H9 (cell line): ENCODE results near the gene SGO2. TPM values are rescaled to one million over a fixed set of nuclear protein-coding genes. Genes with fewer than 3 reads are reported as not detected.

Experiments used
- DNase-seq: peaks from one replicate; pipeline ENCODE4 v3.0.0-alpha.2; 2017
- H2AFZ ChIP-seq: one replicate; pipeline ENCODE4 v1.6.1; 2013; ENCODE audit warnings: mild to moderate bottlenecking, low read length, control low read depth, moderate library complexity
- H2AK5ac ChIP-seq: 2 replicates; pipeline ENCODE4 v1.6.1; 2013; ENCODE audit warnings: low read length, control low read depth, mixed read lengths; ENCODE audit not compliant: insufficient read length
- H2BK120ac ChIP-seq: one replicate; pipeline ENCODE4 v1.6.1; 2013; ENCODE audit warnings: low read depth, mild to moderate bottlenecking, low read length, control low read depth, inconsistent platforms; ENCODE audit not compliant: poor library complexity, severe bottlenecking
- H2BK12ac ChIP-seq: 2 replicates; pipeline ENCODE4 v1.6.1; 2013; ENCODE audit warnings: low read length, control low read depth, mixed read lengths, low read depth; ENCODE audit not compliant: insufficient read length
- H2BK15ac ChIP-seq: 2 replicates; pipeline ENCODE4 v1.6.1; 2013; ENCODE audit warnings: low read depth, low read length, control low read depth
- H2BK20ac ChIP-seq: one replicate; pipeline ENCODE4 v1.6.1; 2013; ENCODE audit warnings: low read depth, mild to moderate bottlenecking, low read length, control low read depth, inconsistent platforms; ENCODE audit not compliant: poor library complexity, severe bottlenecking
- H2BK5ac ChIP-seq: 2 replicates; pipeline ENCODE4 v1.6.1; 2013; ENCODE audit warnings: low read length, control low read depth, mixed read lengths; ENCODE audit not compliant: insufficient read length
- H3K14ac ChIP-seq: 2 replicates; pipeline ENCODE4 v1.6.1; 2013; ENCODE audit warnings: low read length, control low read depth; ENCODE audit not compliant: insufficient read depth
- H3K18ac ChIP-seq: 2 replicates; pipeline ENCODE4 v1.6.1; 2013; ENCODE audit warnings: low read depth, mild to moderate bottlenecking, mixed read lengths, low read length, control low read depth; ENCODE audit not compliant: insufficient read length
- H3K23ac ChIP-seq: 2 replicates; pipeline ENCODE4 v1.6.1; 2013; ENCODE audit warnings: low read length, control low read depth, mixed read lengths, low read depth; ENCODE audit not compliant: insufficient read length
- H3K23me2 ChIP-seq: 2 replicates; pipeline ENCODE4 v1.6.1; 2013; ENCODE audit warnings: low read depth, mild to moderate bottlenecking, mixed read lengths, low read length, control low read depth; ENCODE audit not compliant: insufficient read length, poor library complexity, severe bottlenecking
- H3K27ac ChIP-seq: 2 replicates; pipeline ENCODE4 v1.5.1; 2013; ENCODE audit warnings: low read length, control low read depth, mixed read lengths, low read depth; ENCODE audit not compliant: insufficient read length
- H3K27me3 ChIP-seq: 2 replicates; pipeline ENCODE4 v1.6.1; 2013; ENCODE audit warnings: low read length, control low read depth, inconsistent platforms; ENCODE audit not compliant: insufficient read depth
- H3K4ac ChIP-seq: 2 replicates; pipeline ENCODE4 v1.6.1; 2013; ENCODE audit warnings: low read depth, mild to moderate bottlenecking, control low read depth, inconsistent platforms, low read length, moderate library complexity
- H3K4me1 ChIP-seq: 2 replicates; pipeline ENCODE4 v1.6.1; 2013; ENCODE audit warnings: low read length, control low read depth, inconsistent platforms; ENCODE audit not compliant: insufficient read depth
- H3K4me2 ChIP-seq: 2 replicates; pipeline ENCODE4 v1.6.1; 2013; ENCODE audit warnings: low read length, control low read depth, mixed read lengths; ENCODE audit not compliant: insufficient read length, insufficient read depth
- H3K56ac ChIP-seq: 2 replicates; pipeline ENCODE4 v1.6.1; 2013; ENCODE audit warnings: low read depth, mild to moderate bottlenecking, mixed read lengths, low read length, control low read depth; ENCODE audit not compliant: insufficient read length
- H3K79me1 ChIP-seq: 2 replicates; pipeline ENCODE4 v1.6.1; 2013; ENCODE audit warnings: low read depth, mild to moderate bottlenecking, moderate library complexity, low read length, control low read depth, inconsistent platforms; ENCODE audit not compliant: insufficient read depth, poor library complexity, severe bottlenecking
- H3K79me2 ChIP-seq: 2 replicates; pipeline ENCODE4 v1.6.1; 2013; ENCODE audit warnings: low read length, control low read depth, inconsistent platforms; ENCODE audit not compliant: insufficient read depth
- H3K9ac ChIP-seq: 2 replicates; pipeline ENCODE4 v1.6.1; 2013; ENCODE audit warnings: low read length, control low read depth, mixed read lengths; ENCODE audit not compliant: insufficient read length; ENCODE audit errors: extremely low read depth
- H3K9me3 ChIP-seq: one replicate; pipeline ENCODE4 v1.6.1; 2013; ENCODE audit warnings: low read depth, low read length, inconsistent platforms; ENCODE audit not compliant: control insufficient read depth
- H3T11ph ChIP-seq: one replicate; pipeline ENCODE4 v1.6.1; 2013; ENCODE audit warnings: mild to moderate bottlenecking, low read length, control low read depth, inconsistent platforms
- H4K20me1 ChIP-seq: one replicate; pipeline ENCODE4 v1.6.1; 2013; ENCODE audit not compliant: control insufficient read depth, insufficient read length, insufficient read depth
- H4K5ac ChIP-seq: 2 replicates; pipeline ENCODE4 v1.6.1; 2013; ENCODE audit warnings: low read depth, mild to moderate bottlenecking, mixed read lengths, low read length, control low read depth; ENCODE audit not compliant: insufficient read length
- H4K8ac ChIP-seq: replicated peaks from 2 replicates; pipeline ENCODE4 v1.6.1; 2013; ENCODE audit warnings: low read length, control low read depth, mixed read lengths, low read depth; ENCODE audit not compliant: insufficient read length
- H4K91ac ChIP-seq: 2 replicates; pipeline ENCODE4 v1.6.1; 2013; ENCODE audit warnings: low read depth, mild to moderate bottlenecking, moderate library complexity, mixed read lengths, low read length, control low read depth; ENCODE audit not compliant: insufficient read length
- H3K27ac Mint-ChIP-seq, 3 experiments: 2 replicates in 2 of 3; 3 replicates in 1 of 3; pipeline ENCODE4 v1.8.0; 2020 to 2021; ENCODE audit warnings: mixed read lengths in 3 of 3, mild to moderate bottlenecking in 1 of 3, moderate library complexity in 1 of 3
- H3K27me3 Mint-ChIP-seq: 2 replicates; pipeline ENCODE4 v1.8.0; 2021; ENCODE audit warnings: low read depth, mild to moderate bottlenecking, moderate library complexity, mixed read lengths
- H3K36me3 Mint-ChIP-seq, 3 experiments: 2 replicates in 2 of 3; 3 replicates in 1 of 3; pipeline ENCODE4 v1.8.0; 2020 to 2021; ENCODE audit warnings: low read depth in 3 of 3, mixed read lengths in 3 of 3; ENCODE audit not compliant: insufficient read depth in 1 of 3
- H3K4me1 Mint-ChIP-seq, 2 experiments: 2 replicates each; pipeline ENCODE4 v1.8.0; 2020; ENCODE audit warnings: mixed read lengths in 2 of 2
- H3K4me3 Mint-ChIP-seq, 2 experiments: 2 replicates in 1 of 2; 3 replicates in 1 of 2; pipeline ENCODE4 v1.8.0; 2020 to 2021; ENCODE audit warnings: mild to moderate bottlenecking in 2 of 2, mixed read lengths in 2 of 2, moderate library complexity in 1 of 2
- H3K9me3 Mint-ChIP-seq, 2 experiments: 2 replicates in 1 of 2; 3 replicates in 1 of 2; pipeline ENCODE4 v1.8.0; 2020; ENCODE audit warnings: mild to moderate bottlenecking in 2 of 2, mixed read lengths in 2 of 2, moderate library complexity in 1 of 2
- CTCF ChIP-seq: fragments of 200-600 bp; sonication (generic); conservative IDR thresholded peaks from 3 replicates; pipeline ENCODE4 v1.8.0; 2021; ENCODE audit warnings: antibody characterized with exemption, mild to moderate bottlenecking
- total RNA-seq: library from RNA; stranded (reverse); gene quantifications from 2 replicates; pipeline ENCODE4 v1.2.1, GENCODE V29; 2021

SGO2 gene
- total RNA-seq, 1 experiment from 2014 or later, result 25.6 TPM

GRCh38 chr2:200590090-200590489, 64.1 kb downstream of the SGO2 start:
- Histone ChIP-seq H3K79me2 (no peaks in the 10 kb centered on the region), H2AK5ac (no peak overlapping the region), H4K8ac (no peak overlapping the region), H3K14ac (no peak overlapping the region), H3K4me1 (no peaks in the 10 kb centered on the region), H2AFZ (no peak overlapping the region), H3K18ac (no peak overlapping the region), H3K4ac (no peak overlapping the region), H3K23ac (no peak overlapping the region), H3K4me2 (no peak overlapping the region), H4K91ac (no peak overlapping the region), H2BK5ac (no peak overlapping the region), H3K79me1 (no peaks in the 10 kb centered on the region), H3K27ac (no peak overlapping the region), H3K9ac (no peak overlapping the region), H2BK120ac (no peak overlapping the region), H2BK15ac (no peak overlapping the region), H3K23me2 (peaks cover 11% of the 10 kb centered on the region), H3T11ph (no peak overlapping the region), H2BK12ac (no peak overlapping the region), H4K5ac (no peak overlapping the region), H3K27me3 (no peaks in the 10 kb centered on the region; the same call in 1 of the 2 replicates), H2BK20ac (no peak overlapping the region), H3K56ac (no peak overlapping the region), H3K9me3 (no peaks in the 10 kb centered on the region), H4K20me1 (no peaks in the 10 kb centered on the region)
- Mint-ChIP-seq H3K27ac (no peak overlapping the region), H3K36me3 (no peaks in the 10 kb centered on the region), H3K4me1 (peaks cover 3 to 7% of the 10 kb centered on the region in 2 experiments), H3K9me3 (no peaks in the 10 kb centered on the region), H3K27me3 (peaks cover 27% of the 10 kb centered on the region), H3K4me3 (no peak overlapping the region)
- no peak for DNase-seq
- TF ChIP-seq CTCF, result no peak
